A549 (cell line): ENCODE measurements around the gene NPM3. TPM values are rescaled to one million over a fixed set of nuclear protein-coding genes. Genes with fewer than 3 reads are reported as not detected.

Experiments used
- ATAC-seq, 2 experiments: fragments of 200-7000 bp in 1 of 2; fragments of >200 bp in 1 of 2; cut with Nextera tagmentation in 1 of 2; cut with Tn5 transposase in 1 of 2; 3 replicates each; pipeline versions ENCODE4 v1.8.0 to v1.9.1; 2018 to 2020; ENCODE audit warnings: mild to moderate bottlenecking in 1 of 2, moderate library complexity in 1 of 2
- CTCF ChIA-PET: fragments of 300-600 bp; sonication (Branson Sonifier 250); formaldehyde crosslinking; extraction: SDS; loops from one replicate; lab custom pipeline; 2021; ENCODE audit warnings: antibody characterized with exemption, inconsistent platforms; lab: Yijun Ruan, JAX
- POLR2A ChIA-PET: fragments of 350-600 bp; formaldehyde crosslinking; extraction: SDS; loops from one replicate; lab custom pipeline; 2021; ENCODE audit warnings: antibody characterized with exemption, inconsistent platforms; lab: Yijun Ruan, JAX
- DNase-seq, 2 experiments: peaks; one replicate each; pipeline versions ENCODE4 v3.0.0 to v3.0.0-alpha.2; 2011 to 2016; ENCODE audit warnings: low read depth in 1 of 2, low spot score in 1 of 2
- FAIRE-seq: peaks from 2 replicates; lab custom pipeline; 2011; peaks lifted over from hg19 to GRCh38; lab: Jason Lieb, UNC
- H3K27ac ChIP-seq, 2 experiments: fragments of >200 bp; sonication (Bioruptor Twin); formaldehyde crosslinking; 3 replicates each; pipeline ENCODE4 v1.5.1; 2016 to 2017
- H3K4me1 ChIP-seq: fragments of >200 bp; sonication (Bioruptor Twin); formaldehyde crosslinking; 3 replicates; pipeline ENCODE4 v1.6.1; 2016
- H3K4me2 ChIP-seq: fragments of >200 bp; sonication (Bioruptor Twin); formaldehyde crosslinking; 3 replicates; pipeline ENCODE4 v1.6.1; 2016
- H3K4me3 ChIP-seq: fragments of >200 bp; sonication (Bioruptor Twin); formaldehyde crosslinking; 3 replicates; pipeline ENCODE4 v1.5.1; 2016
- H3K9me3 ChIP-seq: fragments of >200 bp; sonication (Bioruptor Twin); formaldehyde crosslinking; 3 replicates; pipeline ENCODE4 v1.6.1; 2016
- BCL3 ChIP-seq: fragments of >200 bp; sonication (Bioruptor Twin); formaldehyde crosslinking; IDR thresholded peaks from 3 replicates; pipeline ENCODE4 v1.6.1; 2016
- CBX2 ChIP-seq: fragments of 200-600 bp; sonication (generic); IDR thresholded peaks from 2 replicates; pipeline ENCODE4 v1.6.1; 2016; ENCODE audit warnings: low read depth, mild to moderate bottlenecking, borderline replicate concordance
- CBX8 ChIP-seq: fragments of 200-600 bp; sonication (generic); IDR thresholded peaks from 2 replicates; pipeline ENCODE4 v1.6.1; 2016
- CEBPB ChIP-seq, 2 experiments: fragments of >200 bp in 1 of 2; sonication (Bioruptor Twin) in 1 of 2; formaldehyde crosslinking in 1 of 2; IDR thresholded peaks; 2 replicates each; pipeline ENCODE4 v1.6.1; 2012 to 2016
- CHD2 ChIP-seq: fragments of 150-350 bp; IDR thresholded peaks from 2 replicates; pipeline ENCODE4 v1.6.1; 2014; ENCODE audit warnings: low read length; ENCODE audit not compliant: partially characterized antibody
- CHD4 ChIP-seq: fragments of 200-600 bp; sonication (generic); IDR thresholded peaks from 2 replicates; pipeline ENCODE4 v1.6.1; 2016; ENCODE audit warnings: antibody characterized with exemption, mild to moderate bottlenecking, borderline replicate concordance
- EHF ChIP-seq: fragments of 250-450 bp; sonication (Bioruptor Pico); IDR thresholded peaks from 2 replicates; pipeline ENCODE4 v1.5.0; 2020; ENCODE audit warnings: mild to moderate bottlenecking
- EHMT2 ChIP-seq: fragments of 200-600 bp; sonication (generic); IDR thresholded peaks from 2 replicates; pipeline ENCODE4 v1.6.1; 2016; ENCODE audit warnings: antibody characterized with exemption, low read depth, mild to moderate bottlenecking, moderate library complexity
- EP300 ChIP-seq, 2 experiments: fragments of >200 bp; sonication (Bioruptor Twin); formaldehyde crosslinking; IDR thresholded peaks; 2 replicates in 1 of 2; 3 replicates in 1 of 2; pipeline ENCODE4 v1.6.1; 2016 to 2017
- ESRRA ChIP-seq: fragments of 150-350 bp; IDR thresholded peaks from 2 replicates; pipeline ENCODE4 v1.6.1; 2014; ENCODE audit warnings: mild to moderate bottlenecking, low read length, borderline replicate concordance
- FOXS1 ChIP-seq: fragments of 250-450 bp; sonication (Bioruptor Pico); IDR thresholded peaks from 2 replicates; pipeline ENCODE4 v1.5.0; 2020; ENCODE audit warnings: mild to moderate bottlenecking, moderate library complexity
- HEYL ChIP-seq: fragments of 250-450 bp; sonication (Bioruptor Pico); IDR thresholded peaks from 2 replicates; pipeline ENCODE4 v1.8.0; 2021; ENCODE audit warnings: mild to moderate bottlenecking, moderate library complexity
- HOXA7 ChIP-seq: fragments of 250-450 bp; sonication (Bioruptor Pico); IDR thresholded peaks from 2 replicates; pipeline ENCODE4 v1.5.0; 2020; ENCODE audit warnings: mild to moderate bottlenecking, moderate library complexity
- HOXB13 ChIP-seq: fragments of 250-450 bp; sonication (Bioruptor Pico); IDR thresholded peaks from 2 replicates; pipeline ENCODE4 v1.5.0; 2020; ENCODE audit warnings: low read depth, mild to moderate bottlenecking, moderate library complexity
- HOXB5 ChIP-seq: fragments of 250-450 bp; sonication (Bioruptor Pico); IDR thresholded peaks from 2 replicates; pipeline ENCODE4 v1.5.0; 2020; ENCODE audit warnings: mild to moderate bottlenecking, moderate library complexity
- JUN ChIP-seq, 2 experiments: fragments of >200 bp; sonication (Bioruptor Twin); formaldehyde crosslinking; IDR thresholded peaks; 2 replicates in 1 of 2; 3 replicates in 1 of 2; pipeline ENCODE4 v1.6.1; 2016 to 2017
- JUNB ChIP-seq: fragments of >200 bp; sonication (Bioruptor Twin); formaldehyde crosslinking; IDR thresholded peaks from 2 replicates; pipeline ENCODE4 v1.6.1; 2016
- MAZ ChIP-seq: fragments of 150-350 bp; IDR thresholded peaks from 2 replicates; pipeline ENCODE4 v1.6.1; 2014; ENCODE audit warnings: antibody characterized with exemption, low read depth, low read length, borderline replicate concordance
- NFE2L2 ChIP-seq: fragments of 150-350 bp; conservative IDR thresholded peaks from 2 replicates; pipeline ENCODE4 v1.6.1; 2014; ENCODE audit warnings: low read length
- PBX3 ChIP-seq: IDR thresholded peaks from 2 replicates; pipeline ENCODE4 v1.6.1; 2012
- POLR2AphosphoS2 ChIP-seq: conservative IDR thresholded peaks from 2 replicates; pipeline ENCODE4 v1.6.1; 2012; ENCODE audit warnings: low read length, improper control_type of control experiment, inconsistent platforms
- RAD21 ChIP-seq, 2 experiments: fragments of >200 bp in 1 of 2; sonication (Bioruptor Twin) in 1 of 2; formaldehyde crosslinking in 1 of 2; IDR thresholded peaks in 1 of 2; conservative IDR thresholded peaks in 1 of 2; 2 replicates in 1 of 2; 3 replicates in 1 of 2; pipeline ENCODE4 v1.6.1; 2012 to 2018; ENCODE audit warnings: inconsistent platforms in 1 of 2
- RARB ChIP-seq: fragments of 250-450 bp; sonication (Bioruptor Pico); IDR thresholded peaks from 2 replicates; pipeline ENCODE4 v1.8.0; 2021; ENCODE audit warnings: mild to moderate bottlenecking, moderate library complexity
- RCOR1 ChIP-seq: fragments of 150-350 bp; IDR thresholded peaks from 2 replicates; pipeline ENCODE4 v1.6.1; 2014; ENCODE audit warnings: antibody characterized with exemption, low read length, low read depth
- REST ChIP-seq: fragments of 200-600 bp; sonication (generic); IDR thresholded peaks from 2 replicates; pipeline ENCODE4 v1.6.1; 2016; ENCODE audit warnings: antibody characterized with exemption, mild to moderate bottlenecking, moderate library complexity
- SMC3 ChIP-seq: fragments of >200 bp; sonication (Bioruptor Twin); formaldehyde crosslinking; IDR thresholded peaks from 3 replicates; pipeline ENCODE4 v1.6.1; 2018; ENCODE audit warnings: inconsistent platforms
- SREBF2 ChIP-seq: fragments of 450-650 bp; IDR thresholded peaks from 2 replicates; pipeline ENCODE4 v1.6.1; 2014; ENCODE audit warnings: mild to moderate bottlenecking, moderate library complexity
- USF2 ChIP-seq: fragments of 450-650 bp; IDR thresholded peaks from 2 replicates; pipeline ENCODE4 v1.6.1; 2014; ENCODE audit warnings: antibody characterized with exemption
- ZFP36 ChIP-seq: fragments of 450-650 bp; IDR thresholded peaks from 2 replicates; pipeline ENCODE4 v1.6.1; 2014; ENCODE audit warnings: borderline replicate concordance; ENCODE audit not compliant: partially characterized antibody
- WGBS: methylation state at CpG from one replicate; pipeline ENCODE4 v1.1.6; 2017; ENCODE audit errors: missing lambda C conversion rate; 5-methylcytosine and 5-hydroxymethylcytosine counted together
- polyA plus RNA-seq, 4 experiments: library from polyadenylated mRNA; depleted of rRNA in 3 of 4; stranded (reverse); fragments of >200 nt; fragmentation: RNase III in 1 of 4; extraction: RNeasy Plus Mini Kit Qiagen cat#74134 plus additional on column Dnase treatment in 1 of 4; gene quantifications; 2 replicates in 3 of 4; 3 replicates in 1 of 4; pipeline ENCODE4 v1.2.3, GENCODE V29; 2011 to 2017
- TF ChIP-seq, protein P1 (sequence below): fragments of >200 bp; sonication (Bioruptor Twin); formaldehyde crosslinking; IDR thresholded peaks from 2 replicates; pipeline ENCODE4 v1.6.1; 2016

The NPM3 gene
- polyA plus RNA-seq, 2 of the 4 experiments (the other 2 are of a cell fraction), result 41.5 to 96.3 TPM

DNA sequence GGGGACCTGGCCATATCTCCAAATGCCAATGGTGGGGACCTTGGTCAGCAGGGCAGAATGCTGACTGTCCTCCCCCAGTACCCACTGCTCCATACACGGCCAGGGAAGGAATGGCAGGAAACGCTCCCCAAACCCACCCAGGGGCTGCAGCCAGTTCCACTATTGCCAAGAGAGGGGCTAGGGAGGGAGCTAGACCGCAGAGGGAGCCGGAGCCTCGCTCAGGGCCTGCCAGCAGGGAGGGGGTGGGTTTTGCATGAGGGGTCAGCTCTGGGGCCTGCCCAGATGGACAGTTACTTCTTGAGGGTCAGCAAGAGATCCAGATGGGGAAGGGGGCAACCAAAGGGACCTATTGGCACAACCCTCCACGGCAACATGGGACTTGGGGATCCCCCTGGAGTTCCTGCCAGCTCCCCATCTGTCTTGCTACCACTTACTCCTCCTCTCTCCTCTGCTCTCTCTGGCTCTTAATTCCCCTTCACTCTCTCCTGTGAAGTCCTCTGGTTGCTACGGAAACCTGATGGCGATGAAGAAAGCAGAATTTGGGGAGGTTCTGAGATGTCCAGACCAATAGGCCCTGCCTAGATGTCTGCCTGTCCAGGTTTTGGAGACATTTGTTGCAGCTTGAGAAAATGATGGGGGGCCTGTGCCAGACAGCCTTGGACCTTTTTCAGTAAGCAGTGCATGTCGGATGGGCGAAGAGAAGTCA, 20.0 kb downstream of the NPM3 start:
- ATAC-seq, result no peak
- no peak for TF ChIP-seq JUN (IDR thresholded peaks at IDR 0.05)
- no peak for TF ChIP-seq FOXS1 (CRISPR knock-in tag)
- TF ChIP-seq EP300 (IDR thresholded peaks at IDR 0.05), result no peak
- no peak for TF ChIP-seq RAD21 (conservative IDR thresholded peaks at IDR 0.05 in 1 of 2, IDR thresholded peaks at IDR 0.05 in 1 of 2)
- TF ChIP-seq CBX2, result no peak
- TF ChIP-seq HOXB5 (CRISPR knock-in tag), result no peak
- no peak for TF ChIP-seq CEBPB (IDR thresholded peaks at IDR 0.05)
- no peak for TF ChIP-seq HOXA7 (CRISPR knock-in tag)
- no peak for TF ChIP-seq USF2
- TF ChIP-seq CBX8, result no peak
- no peak for TF ChIP-seq NFE2L2
- no peak for TF ChIP-seq EHMT2
- TF ChIP-seq ZFP36, result no peak
- TF ChIP-seq RCOR1, result no peak
- TF ChIP-seq SMC3, result no peak
- TF ChIP-seq, protein P1, sequence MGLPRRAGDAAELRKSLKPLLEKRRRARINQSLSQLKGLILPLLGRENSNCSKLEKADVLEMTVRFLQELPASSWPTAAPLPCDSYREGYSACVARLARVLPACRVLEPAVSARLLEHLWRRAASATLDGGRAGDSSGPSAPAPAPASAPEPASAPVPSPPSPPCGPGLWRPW, result no peak
- TF ChIP-seq EHF (CRISPR knock-in tag), result no peak
- TF ChIP-seq ESRRA, result no peak
- no peak for TF ChIP-seq HEYL
- TF ChIP-seq HOXB13 (CRISPR knock-in tag), result no peak

DNA sequence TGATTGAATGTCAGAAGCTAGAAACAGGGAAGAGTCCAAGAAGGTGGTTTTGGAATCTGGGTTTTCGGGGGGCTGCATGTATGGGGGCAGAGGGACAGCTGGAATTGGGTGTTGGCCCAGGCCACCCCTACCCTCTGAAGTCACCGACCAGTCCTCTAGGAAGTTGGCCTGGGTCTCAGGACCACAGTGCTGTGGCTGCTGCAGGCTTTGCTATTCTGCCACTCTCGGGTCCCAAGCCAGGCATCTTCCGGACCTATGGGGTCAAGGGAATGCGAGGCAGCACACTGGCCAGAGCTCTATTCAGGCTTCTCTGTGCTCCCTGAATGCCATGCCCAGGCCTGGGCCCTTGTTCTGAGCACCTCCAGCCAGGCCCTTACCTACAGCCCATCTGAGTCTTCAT, 20.5 kb downstream of the NPM3 start:
- ChIA-PET CTCF (interaction anchor here (1.0 to 1.7 kb wide), 6 partner anchors 10 to 549 kb away, joined by 3 to 4 read pairs (median 4); no protein-coding TSS in a partner anchor), POLR2A (no interaction called here)
- no peak for DNase-seq
- H3K27ac ChIP-seq, result no peak overlapping the region
- no peak overlapping the region for H3K4me2 ChIP-seq
- no peak for TF ChIP-seq JUNB
- TF ChIP-seq MAZ, result no peak
- no peak for TF ChIP-seq ESRRA
- no peak for TF ChIP-seq CHD4
- no peak for TF ChIP-seq SREBF2
- no peak for TF ChIP-seq CBX8
- TF ChIP-seq RARB (CRISPR knock-in tag), result no peak
- no peak for TF ChIP-seq POLR2AphosphoS2
- TF ChIP-seq HOXB13 (CRISPR knock-in tag), result no peak
- no peak for TF ChIP-seq JUN (IDR thresholded peaks at IDR 0.05)
- TF ChIP-seq EHMT2, result no peak
- TF ChIP-seq BCL3, result no peak
- no peak for TF ChIP-seq CHD2
- TF ChIP-seq EHF (CRISPR knock-in tag), result no peak
- TF ChIP-seq REST, result no peak
- TF ChIP-seq PBX3, result no peak
- ATAC-seq, result no peak
- no peaks in the 10 kb centered on the region for H3K4me1 ChIP-seq
- no peak overlapping the region for H3K4me3 ChIP-seq
- 78% methylated on average over 5 of the region's 5 CpGs for WGBS
- no peak for FAIRE-seq
- H3K9me3 ChIP-seq, result no peaks in the 10 kb centered on the region

More for the DNA sequence above, 20.0 kb downstream of the NPM3 start:
- Histone ChIP-seq H3K4me2 (no peak overlapping the region), H3K4me1 (no peaks in the 10 kb centered on the region), H3K9me3 (no peaks in the 10 kb centered on the region), H3K4me3 (no peak overlapping the region), H3K27ac (no peak overlapping the region)
- CTCF ChIA-PET, result interaction anchor here (1.2 to 1.7 kb wide), 4 partner anchors 11 to 550 kb away, joined by 3 to 4 read pairs (median 3); no protein-coding TSS in a partner anchor
- FAIRE-seq, result no peak
- no peak for DNase-seq
- POLR2A ChIA-PET, result no interaction called here
- 49% methylated on average over 7 of the region's 10 CpGs for WGBS
